DOHH2 (cell line): ENCODE measurements around the gene SIT1.

Source experiments
- EZH2phosphoT487 ChIP-seq: fragments of 200-600 bp; sonication (generic); IDR thresholded peaks from 2 replicates; pipeline ENCODE4 v1.6.1; 2017; ENCODE audit warnings: borderline replicate concordance, mild to moderate bottlenecking, antibody characterized with exemption, low read length, moderate library complexity, mixed read lengths
- TF ChIP-seq, protein P1 (sequence below): fragments of 200-600 bp; sonication (generic); IDR thresholded peaks from one replicate; pipeline ENCODE4 v1.5.1; 2014; ENCODE audit warnings: antibody characterized with exemption, mild to moderate bottlenecking, low read depth, low read length; ENCODE audit not compliant: poor library complexity, severe bottlenecking

GRCh38 chr9:35612843-35613242 is 37.9 kb downstream of the SIT1 start:
- TF ChIP-seq, protein P1, sequence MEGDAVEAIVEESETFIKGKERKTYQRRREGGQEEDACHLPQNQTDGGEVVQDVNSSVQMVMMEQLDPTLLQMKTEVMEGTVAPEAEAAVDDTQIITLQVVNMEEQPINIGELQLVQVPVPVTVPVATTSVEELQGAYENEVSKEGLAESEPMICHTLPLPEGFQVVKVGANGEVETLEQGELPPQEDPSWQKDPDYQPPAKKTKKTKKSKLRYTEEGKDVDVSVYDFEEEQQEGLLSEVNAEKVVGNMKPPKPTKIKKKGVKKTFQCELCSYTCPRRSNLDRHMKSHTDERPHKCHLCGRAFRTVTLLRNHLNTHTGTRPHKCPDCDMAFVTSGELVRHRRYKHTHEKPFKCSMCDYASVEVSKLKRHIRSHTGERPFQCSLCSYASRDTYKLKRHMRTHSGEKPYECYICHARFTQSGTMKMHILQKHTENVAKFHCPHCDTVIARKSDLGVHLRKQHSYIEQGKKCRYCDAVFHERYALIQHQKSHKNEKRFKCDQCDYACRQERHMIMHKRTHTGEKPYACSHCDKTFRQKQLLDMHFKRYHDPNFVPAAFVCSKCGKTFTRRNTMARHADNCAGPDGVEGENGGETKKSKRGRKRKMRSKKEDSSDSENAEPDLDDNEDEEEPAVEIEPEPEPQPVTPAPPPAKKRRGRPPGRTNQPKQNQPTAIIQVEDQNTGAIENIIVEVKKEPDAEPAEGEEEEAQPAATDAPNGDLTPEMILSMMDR, result no peak
- TF ChIP-seq EZH2phosphoT487, result no peak
